Measurements from ENCODE around the gene RETREG2.

The RETREG2 gene

GRCh38 chr2:219207884-219208740 lies 30.0 kb downstream of the RETREG2 start:
- Mint-ChIP-seq H3K4me3 (peak overlapping the region; percentile 83 to 97 (median 92)), H3K9me3 (no peaks in the 10 kb centered on the region), H3K36me3 (ENCODE audit: low read depth) (peaks cover 31% of the 10 kb centered on the region), H3K27me3 (ENCODE audit: low read depth) (peaks cover 5% of the 10 kb centered on the region), H3K4me1 (peaks cover 23% of the 10 kb centered on the region), H3K27ac (peak overlapping the region; percentile 62 to 97 (median 85))
- no peak for TF ChIP-seq CTCF (IDR thresholded peaks at IDR 0.05; ENCODE audit: unreplicated experiment in 3 of 3)

GRCh38 chr2:219209236-219210195 lies 31.4 kb downstream of the RETREG2 start:
- H3K9me3 Mint-ChIP-seq: no peaks in the 10 kb centered on the region
- no peaks in the 10 kb centered on the region for H3K27me3 Mint-ChIP-seq (ENCODE audit: low read depth)
- no peak overlapping the region for H3K27ac Mint-ChIP-seq
- H3K4me3 Mint-ChIP-seq: peak overlapping the region; percentile 54 to 97 (median 83)
- peaks cover 41% of the 10 kb centered on the region for H3K36me3 Mint-ChIP-seq (ENCODE audit: low read depth)
- H3K4me1 Mint-ChIP-seq: peaks cover 23% of the 10 kb centered on the region
- no peak for TF ChIP-seq CTCF (IDR thresholded peaks at IDR 0.05; ENCODE audit: unreplicated experiment in 3 of 3)

- no peak for TF ChIP-seq CTCF (IDR thresholded peaks at IDR 0.05; ENCODE audit: unreplicated experiment in 3 of 3)
- H3K36me3 Mint-ChIP-seq (ENCODE audit: low read depth): peaks cover 44% of the 10 kb centered on the region
- no peak overlapping the region for H3K27ac Mint-ChIP-seq
- peak overlapping the region in 2 of 3 experiments; percentile 23 to 28 for H3K4me3 Mint-ChIP-seq
- H3K9me3 Mint-ChIP-seq: no peaks in the 10 kb centered on the region
- H3K27me3 Mint-ChIP-seq (ENCODE audit: low read depth): no peaks in the 10 kb centered on the region
- H3K4me1 Mint-ChIP-seq: peaks cover 28% of the 10 kb centered on the region
These were observed 32.3 kb downstream of the RETREG2 start for GRCh38 chr2:219210196-219210885.

GRCh38 chr2:219210886-219211362 lies 32.8 kb downstream of the RETREG2 start:
- no peaks in the 10 kb centered on the region for H3K27me3 Mint-ChIP-seq (ENCODE audit: low read depth)
- H3K4me1 Mint-ChIP-seq: peaks cover 28% of the 10 kb centered on the region
- H3K36me3 Mint-ChIP-seq (ENCODE audit: low read depth): peaks cover 44% of the 10 kb centered on the region
- no peak overlapping the region for H3K27ac Mint-ChIP-seq
- H3K9me3 Mint-ChIP-seq: no peaks in the 10 kb centered on the region
- H3K4me3 Mint-ChIP-seq: peak overlapping the region in 1 of 3 experiments; percentile 64
- TF ChIP-seq CTCF (IDR thresholded peaks at IDR 0.05; ENCODE audit: unreplicated experiment in 3 of 3): no peak

- TF ChIP-seq CTCF (IDR thresholded peaks at IDR 0.05; ENCODE audit: unreplicated experiment in 3 of 3): no peak
- H3K36me3 Mint-ChIP-seq (ENCODE audit: low read depth): peaks cover 44% of the 10 kb centered on the region
- no peaks in the 10 kb centered on the region for H3K27me3 Mint-ChIP-seq (ENCODE audit: low read depth)
- H3K9me3 Mint-ChIP-seq: no peaks in the 10 kb centered on the region
- peaks cover 21% of the 10 kb centered on the region for H3K4me1 Mint-ChIP-seq
- H3K27ac Mint-ChIP-seq: no peak overlapping the region
- no peak overlapping the region for H3K4me3 Mint-ChIP-seq
These were observed 34.9 kb downstream of the RETREG2 start for GRCh38 chr2:219213026-219213415.

Data from nephron (organoid).